Endodermal cell (in vitro differentiated cells): ENCODE results near the gene TAB2. TPM values are rescaled to one million over a fixed set of nuclear protein-coding genes. Genes with fewer than 3 reads are reported as not detected.

Experiments used
- DNase-seq: peaks from one replicate; pipeline ENCODE4 v3.0.0-alpha.2; 2017
- H3K27ac ChIP-seq: 2 replicates; pipeline ENCODE4 v1.5.1; 2013; ENCODE audit warnings: mild to moderate bottlenecking, low read depth, low read length, moderate library complexity
- H3K27me3 ChIP-seq: 2 replicates; pipeline ENCODE4 v1.6.1; 2013; ENCODE audit warnings: mild to moderate bottlenecking, low read length, moderate library complexity; ENCODE audit not compliant: insufficient read depth, control insufficient read depth, poor library complexity, severe bottlenecking
- H3K36me3 ChIP-seq: 2 replicates; pipeline ENCODE4 v1.7.0; 2013; ENCODE audit warnings: mild to moderate bottlenecking, low read length, moderate library complexity; ENCODE audit not compliant: control insufficient read depth, insufficient read depth
- H3K4me1 ChIP-seq: one replicate; pipeline ENCODE4 v1.7.0; 2013; ENCODE audit warnings: low read length; ENCODE audit not compliant: control insufficient read depth, insufficient read depth
- H3K4me3 ChIP-seq: 2 replicates; pipeline ENCODE4 v1.5.1; 2013; ENCODE audit warnings: mild to moderate bottlenecking, low read length, moderate library complexity
- H3K9ac ChIP-seq: 2 replicates; pipeline ENCODE4 v1.6.1; 2013; ENCODE audit warnings: mild to moderate bottlenecking, low read length, moderate library complexity; ENCODE audit not compliant: poor library complexity, severe bottlenecking; ENCODE audit errors: extremely low read depth
- H3K9me3 ChIP-seq: 2 replicates; pipeline ENCODE4 v1.6.1; 2013; ENCODE audit warnings: mild to moderate bottlenecking, low read length, moderate library complexity; ENCODE audit not compliant: control insufficient read depth
- H3K27ac Mint-ChIP-seq: 2 replicates; pipeline ENCODE4 v1.8.0; 2020; ENCODE audit warnings: mixed read lengths
- H3K27me3 Mint-ChIP-seq: 2 replicates; pipeline ENCODE4 v1.8.0; 2021; ENCODE audit warnings: mild to moderate bottlenecking, mixed read lengths; ENCODE audit not compliant: insufficient read depth
- H3K36me3 Mint-ChIP-seq: 2 replicates; pipeline ENCODE4 v1.8.0; 2020; ENCODE audit warnings: low read depth, mixed read lengths
- H3K4me1 Mint-ChIP-seq: 2 replicates; pipeline ENCODE4 v1.8.0; 2020; ENCODE audit warnings: mixed read lengths
- H3K4me3 Mint-ChIP-seq: 2 replicates; pipeline ENCODE4 v1.8.0; 2020; ENCODE audit warnings: mild to moderate bottlenecking, moderate library complexity, mixed read lengths
- H3K9me3 Mint-ChIP-seq: 2 replicates; pipeline ENCODE4 v1.8.0; 2020; ENCODE audit warnings: mild to moderate bottlenecking, mixed read lengths
- WGBS, 2 experiments: methylation state at CpG; one replicate each; pipeline versions ENCODE4 v1.1.5 to v1.1.7; 2013; ENCODE audit warnings: missing lambda C conversion rate in 2 of 2, mixed read lengths in 1 of 2; ENCODE audit not compliant: insufficient coverage in 1 of 2, insufficient read length in 1 of 2; 5-methylcytosine and 5-hydroxymethylcytosine counted together
- total RNA-seq, 2 donors: library from RNA; stranded (reverse); fragmentation: NEBNext Ultra II Directional in 1 of 2; extraction: Animal tissue kit (Norgen Biotek cat#: 25700) in 1 of 2; gene quantifications; 2 replicates in 1 of 2; 3 replicates in 1 of 2; pipeline ENCODE4 v1.2.1, GENCODE V29; 2021
- TF ChIP-seq, protein P1 (sequence below): fragments of 200-600 bp; sonication (generic); conservative IDR thresholded peaks from 2 replicates; pipeline ENCODE4 v1.5.0; 2021; ENCODE audit warnings: antibody characterized with exemption, mild to moderate bottlenecking

Gene TAB2
- total RNA-seq, 2 donors from 2014 or later, result 51.1 to 54.8 TPM

DNA sequence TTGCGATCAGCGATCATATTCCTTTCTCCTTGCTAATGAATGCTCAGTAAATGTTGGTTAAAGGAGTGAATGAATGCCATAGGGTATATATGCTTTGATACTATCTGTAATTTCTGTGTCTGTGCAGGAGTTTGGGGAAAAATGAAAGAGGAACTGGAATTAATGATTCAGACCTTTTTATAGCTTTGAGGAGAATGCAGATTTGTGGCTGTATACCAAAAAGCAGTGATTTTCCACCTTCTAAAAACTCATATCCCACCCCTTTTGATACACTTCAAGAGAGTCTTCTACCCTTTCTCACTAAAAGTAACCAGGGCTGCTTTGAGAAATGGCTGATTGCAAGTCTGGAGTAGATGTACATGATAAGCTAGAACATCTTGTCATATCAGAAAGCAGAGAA, 56.0 kb downstream of the TAB2 start:
- TF ChIP-seq, protein P1, sequence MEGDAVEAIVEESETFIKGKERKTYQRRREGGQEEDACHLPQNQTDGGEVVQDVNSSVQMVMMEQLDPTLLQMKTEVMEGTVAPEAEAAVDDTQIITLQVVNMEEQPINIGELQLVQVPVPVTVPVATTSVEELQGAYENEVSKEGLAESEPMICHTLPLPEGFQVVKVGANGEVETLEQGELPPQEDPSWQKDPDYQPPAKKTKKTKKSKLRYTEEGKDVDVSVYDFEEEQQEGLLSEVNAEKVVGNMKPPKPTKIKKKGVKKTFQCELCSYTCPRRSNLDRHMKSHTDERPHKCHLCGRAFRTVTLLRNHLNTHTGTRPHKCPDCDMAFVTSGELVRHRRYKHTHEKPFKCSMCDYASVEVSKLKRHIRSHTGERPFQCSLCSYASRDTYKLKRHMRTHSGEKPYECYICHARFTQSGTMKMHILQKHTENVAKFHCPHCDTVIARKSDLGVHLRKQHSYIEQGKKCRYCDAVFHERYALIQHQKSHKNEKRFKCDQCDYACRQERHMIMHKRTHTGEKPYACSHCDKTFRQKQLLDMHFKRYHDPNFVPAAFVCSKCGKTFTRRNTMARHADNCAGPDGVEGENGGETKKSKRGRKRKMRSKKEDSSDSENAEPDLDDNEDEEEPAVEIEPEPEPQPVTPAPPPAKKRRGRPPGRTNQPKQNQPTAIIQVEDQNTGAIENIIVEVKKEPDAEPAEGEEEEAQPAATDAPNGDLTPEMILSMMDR, result no peak
- Mint-ChIP-seq H3K36me3 (peaks cover 36% of the 10 kb centered on the region), H3K4me1 (peaks cover 2% of the 10 kb centered on the region), H3K9me3 (peaks cover 2% of the 10 kb centered on the region), H3K27ac (no peak overlapping the region), H3K27me3 (no peaks in the 10 kb centered on the region), H3K4me3 (no peak overlapping the region)
- H3K4me3 ChIP-seq, result no peak overlapping the region
- peaks cover 46% of the 10 kb centered on the region for H3K36me3 ChIP-seq
- WGBS, 2 experiments, result 91% methylated on average over 2 of the region's 2 CpGs; no CpG with 5 or more reads in 1 of the 2 experiments
- no peak for DNase-seq
- no peaks in the 10 kb centered on the region for H3K27me3 ChIP-seq
- H3K9me3 ChIP-seq, result no peaks in the 10 kb centered on the region
- no peak overlapping the region for H3K27ac ChIP-seq
- no peaks in the 10 kb centered on the region for H3K4me1 ChIP-seq
- H3K9ac ChIP-seq, result no peak overlapping the region

DNA sequence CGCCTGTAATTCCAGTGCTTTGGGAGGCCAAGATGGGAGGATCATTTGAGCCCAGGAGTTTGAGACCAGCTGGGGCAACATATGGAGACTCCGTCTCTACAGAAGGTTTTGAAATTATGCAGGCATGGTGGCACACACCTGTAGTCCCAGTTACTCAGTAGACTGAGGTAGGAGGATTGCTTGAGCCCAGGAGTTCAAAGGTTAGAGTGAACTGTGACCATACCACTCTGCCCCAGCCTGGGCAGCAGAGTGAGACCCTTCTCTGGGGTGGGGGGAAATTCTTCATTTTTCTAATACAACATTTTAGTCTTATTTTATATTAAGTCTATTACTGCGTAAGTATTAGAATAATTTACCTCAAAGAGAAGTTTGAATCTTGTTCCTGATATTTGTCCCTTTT, 62.5 kb downstream of the TAB2 start:
- peaks cover 2% of the 10 kb centered on the region for H3K9me3 Mint-ChIP-seq
- Histone ChIP-seq H3K27me3 (no peaks in the 10 kb centered on the region), H3K27ac (no peak overlapping the region), H3K9ac (no peak overlapping the region), H3K4me3 (no peak overlapping the region), H3K36me3 (peaks cover 78% of the 10 kb centered on the region), H3K4me1 (no peaks in the 10 kb centered on the region), H3K9me3 (no peaks in the 10 kb centered on the region)
- TF ChIP-seq, protein P1, result no peak
- 92 to 97% methylated on average over 2 to 3 of the region's 3 CpGs for WGBS, 2 experiments
- H3K4me1 Mint-ChIP-seq, result no peaks in the 10 kb centered on the region
- H3K27me3 Mint-ChIP-seq, result no peaks in the 10 kb centered on the region
- H3K36me3 Mint-ChIP-seq, result peaks cover 59% of the 10 kb centered on the region
- no peak overlapping the region for H3K4me3 Mint-ChIP-seq
- no peak for DNase-seq
- H3K27ac Mint-ChIP-seq, result no peak overlapping the region

DNA sequence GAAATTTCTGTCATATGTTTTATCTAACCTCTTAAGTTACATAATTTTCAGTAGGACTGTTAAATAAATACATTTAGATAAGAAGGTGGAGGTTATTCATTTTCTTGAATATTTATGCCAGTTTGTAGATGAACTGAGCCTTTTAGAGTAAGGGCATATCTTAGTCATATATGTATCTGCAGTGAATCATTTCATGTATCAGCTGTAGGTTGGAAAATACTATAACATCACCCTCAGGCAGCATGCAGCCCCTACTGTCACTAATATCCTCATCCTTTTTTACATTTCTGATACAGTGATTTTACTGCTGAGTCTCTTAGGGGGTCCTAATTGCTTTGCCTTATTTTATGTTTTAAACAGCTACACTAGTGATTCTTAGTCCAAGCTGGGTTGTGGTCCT, 63.0 kb downstream of the TAB2 start:
- Histone ChIP-seq H3K27me3 (no peaks in the 10 kb centered on the region), H3K4me1 (no peaks in the 10 kb centered on the region), H3K27ac (no peak overlapping the region), H3K9me3 (no peaks in the 10 kb centered on the region), H3K36me3 (peaks cover 81% of the 10 kb centered on the region), H3K9ac (no peak overlapping the region), H3K4me3 (no peak overlapping the region)
- no peaks in the 10 kb centered on the region for H3K27me3 Mint-ChIP-seq
- H3K27ac Mint-ChIP-seq, result no peak overlapping the region
- TF ChIP-seq, protein P1, result no peak
- peaks cover 2% of the 10 kb centered on the region for H3K9me3 Mint-ChIP-seq
- H3K4me3 Mint-ChIP-seq, result no peak overlapping the region
- no peak for DNase-seq
- H3K4me1 Mint-ChIP-seq, result no peaks in the 10 kb centered on the region
- peaks cover 58% of the 10 kb centered on the region for H3K36me3 Mint-ChIP-seq
